AG04449 (cell line): ENCODE results near the gene BRD8.
"Not testable (repeated sequence)": the region's sequence is repeated elsewhere in the genome, so short reads cannot be mapped to it uniquely, and the experiment has no call there.

ENCODE experiments used
- CTCF ChIA-PET: fragments of 350-600 bp; formaldehyde crosslinking; extraction: SDS; loops from one replicate; lab custom pipeline; 2021; ENCODE audit warnings: antibody characterized with exemption; lab: Yijun Ruan, JAX
- POLR2A ChIA-PET: fragments of 400-600, 350-600 bp; formaldehyde crosslinking; extraction: SDS; loops from one replicate; lab custom pipeline; 2020; ENCODE audit warnings: antibody characterized with exemption, inconsistent platforms; lab: Yijun Ruan, JAX
- DNase-seq: peaks from one replicate; pipeline ENCODE4 v3.0.0-alpha.2; 2010; ENCODE audit warnings: low read depth, low spot score
- H3K4me3 ChIP-seq: 2 replicates; pipeline ENCODE4 v1.5.1; 2011; ENCODE audit warnings: low read depth, mild to moderate bottlenecking, control low read depth, low read length
- CTCF ChIP-seq: IDR thresholded peaks from one replicate; pipeline ENCODE4 v1.5.1; 2011; ENCODE audit warnings: mild to moderate bottlenecking, moderate library complexity, low read length, control low read depth, inconsistent platforms; ENCODE audit not compliant: insufficient read depth; ENCODE audit errors: missing control alignments

Gene BRD8

GRCh38 chr5:138213161-138214029 lies 35.0 kb upstream of the BRD8 start, which contains the start of gene CDC23:
Gene CDC23, minus strand, starts transcription at chr5:138213323. Its CDS starts 11 bp downstream, at chr5:138213312.
- peak; percentile 88 for DNase-seq
- TF ChIP-seq CTCF, result no peak
- CTCF ChIA-PET, result interaction anchor here (1.2 to 5.9 kb wide), 4 partner anchors 10 to 140 kb away, joined by 3 to 45 read pairs (median 4); partner anchors contain the start of gene KDM3B
- POLR2A ChIA-PET, result interaction anchor here (0.6 to 1.0 kb wide), 5 partner anchors 27 to 216 kb away, joined by 3 to 4 read pairs (median 3); partner anchors contain the start of genes FAM53C and KDM3B
- H3K4me3 ChIP-seq, result peak within 1 kb of the TSS; percentile 99

DNA sequence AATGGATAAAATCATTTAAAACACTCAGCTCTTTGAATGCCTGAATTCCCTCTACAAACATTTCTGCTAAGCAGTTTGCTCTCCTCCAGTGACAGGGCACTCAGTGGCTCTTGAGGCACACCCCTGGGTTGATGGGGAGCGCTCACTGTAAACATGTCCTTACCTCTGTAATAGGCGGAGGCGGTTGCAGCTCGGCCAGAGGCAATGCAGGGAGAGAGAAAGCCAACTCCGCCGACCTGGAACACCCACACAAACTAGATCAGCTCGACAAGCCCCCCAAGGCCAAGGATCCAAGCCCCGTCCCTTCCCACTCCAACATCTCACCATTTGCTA lies 34.4 kb upstream of the BRD8 start:
- CTCF ChIA-PET, result interaction anchor here (1.2 to 5.9 kb wide), 4 partner anchors 11 to 141 kb away, joined by 3 to 45 read pairs (median 4); no protein-coding TSS in a partner anchor
- no peak for DNase-seq
- no peak for TF ChIP-seq CTCF
- POLR2A ChIA-PET, result interaction anchor here (0.6 to 1.0 kb wide), 5 partner anchors 28 to 216 kb away, joined by 3 to 4 read pairs (median 3); partner anchors contain the start of genes FAM53C and KDM3B
- H3K4me3 ChIP-seq, result peak overlapping the region; percentile 99

GRCh38 chr5:138210985-138211384 lies 32.6 kb upstream of the BRD8 start:
- no peak for DNase-seq
- no peak for TF ChIP-seq CTCF
- H3K4me3 ChIP-seq, result no peak overlapping the region
- ChIA-PET CTCF (interaction anchor here (5.9 kb wide), 1 partner anchor 13 kb away, joined by 45 read pairs; no protein-coding TSS in a partner anchor), POLR2A (no interaction called here)

DNA sequence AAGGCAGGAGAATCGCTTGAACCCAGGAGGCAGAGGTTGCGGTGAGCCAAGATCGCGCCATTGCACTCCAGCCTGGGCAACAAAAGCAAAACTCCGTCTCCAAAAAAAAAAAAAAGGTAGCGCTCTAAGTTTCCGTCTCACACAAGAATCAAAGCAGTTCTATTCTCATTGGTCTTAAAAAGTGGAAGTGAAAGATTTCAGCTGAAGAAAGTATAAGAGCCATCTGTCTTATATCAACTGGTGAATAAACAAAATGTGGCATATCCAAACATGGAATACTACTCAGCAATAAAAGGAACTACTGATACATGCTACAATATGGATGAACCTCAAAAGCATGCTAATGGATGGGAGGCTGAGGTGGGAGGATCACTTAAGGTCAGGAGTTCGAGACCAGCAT lies 15.4 kb upstream of the BRD8 start:
- POLR2A ChIA-PET, H3K4me3 ChIP-seq, DNase-seq: not testable (repeated sequence)
- CTCF ChIA-PET, result interaction anchor here (0.7 kb wide), 1 partner anchor 10 kb away, joined by 3 read pairs; no protein-coding TSS in a partner anchor

DNA sequence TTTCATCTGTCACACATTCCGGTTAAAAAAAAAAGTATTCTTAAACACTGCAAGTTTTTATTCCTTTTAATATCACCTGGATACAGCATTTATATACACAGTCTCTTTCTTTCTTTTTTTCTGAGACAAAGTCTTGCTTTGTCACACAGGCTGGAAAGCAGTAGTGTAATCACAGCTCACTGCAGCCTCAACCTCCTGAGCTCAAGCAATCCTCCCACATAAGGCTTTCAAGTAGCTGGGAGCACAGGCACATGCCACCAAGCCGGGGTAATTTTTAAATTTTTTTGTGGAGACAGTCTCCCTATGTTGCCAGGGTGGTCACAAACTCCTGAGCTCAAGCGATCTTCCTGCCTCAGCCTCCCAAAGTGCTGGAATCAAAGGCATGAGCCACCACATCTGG lies 14.4 kb upstream of the BRD8 start:
- TF ChIP-seq CTCF, result no peak
- CTCF ChIA-PET, result interaction anchor here (0.8 kb wide), 1 partner anchor 124 kb away, joined by 3 read pairs; no protein-coding TSS in a partner anchor
- POLR2A ChIA-PET, result no interaction called here
- H3K4me3 ChIP-seq, result no peak overlapping the region
- no peak for DNase-seq

DNA sequence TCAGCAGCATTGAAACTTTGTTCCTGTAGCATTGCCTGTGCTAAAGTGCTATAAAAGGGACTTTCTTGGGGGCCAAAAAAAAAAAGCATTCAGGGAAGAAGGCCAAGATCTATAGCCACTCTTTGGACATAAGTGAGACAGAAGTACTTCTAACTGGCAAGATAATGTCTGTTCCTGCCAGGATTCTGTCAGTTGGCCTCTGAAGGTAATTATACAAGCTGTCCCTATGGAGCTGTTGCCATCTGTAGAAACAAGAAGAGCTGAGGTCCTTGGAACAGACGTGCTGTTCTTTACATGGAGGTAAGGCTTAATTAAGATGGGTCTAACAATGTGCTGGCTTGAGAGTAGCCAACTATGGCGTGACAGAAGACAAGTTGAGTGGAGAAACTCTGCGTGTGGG lies 10.2 kb upstream of the BRD8 start:
- DNase-seq, result no peak
- CTCF ChIA-PET, result interaction anchor here (0.9 to 2.9 kb wide), 4 partner anchors 8 to 94 kb away, joined by 4 to 13 read pairs (median 5); no protein-coding TSS in a partner anchor
- POLR2A ChIA-PET, result no interaction called here
- no peak for TF ChIP-seq CTCF
- no peak overlapping the region for H3K4me3 ChIP-seq
